GM21367 (cell line): ENCODE data around the gene PLEKHA6.
A peak's percentile ranks its signal among the peaks of the same experiment; 100 is the strongest.

ENCODE experiments used
- ATAC-seq: cut with Tn5 transposase; IDR thresholded peaks from one replicate; pipeline ENCODE4 v1.9.1; 2021; ENCODE audit not compliant: unreplicated experiment

The PLEKHA6 gene

GRCh38 chr1:204217648-204218000 is 142.1 kb downstream of the PLEKHA6 start:
- no peak for ATAC-seq

- ATAC-seq, result no peak
These were observed 142.7 kb downstream of the PLEKHA6 start for GRCh38 chr1:204216880-204217647.

- no peak for ATAC-seq
These were observed 143.5 kb downstream of the PLEKHA6 start for GRCh38 chr1:204216236-204216635.

GRCh38 chr1:204213668-204214662 is 145.8 kb downstream of the PLEKHA6 start, which contains the start of gene GOLT1A:
TSS of gene GOLT1A (minus strand) at chr1:204213988. CDS start at chr1:204213906, 82 bp downstream.
- peak; percentile 44 for ATAC-seq

- ATAC-seq, result no peak
These were observed 147.0 kb downstream of the PLEKHA6 start for GRCh38 chr1:204212715-204213114.

GRCh38 chr1:204211046-204211445 is 148.7 kb downstream of the PLEKHA6 start:
- no peak for ATAC-seq

- ATAC-seq, result no peak
These were observed 152.6 kb downstream of the PLEKHA6 start for GRCh38 chr1:204207136-204207616.

- no peak for ATAC-seq
These were observed 153.6 kb downstream of the PLEKHA6 start for GRCh38 chr1:204206121-204206520.

- ATAC-seq, result no peak
These were observed 154.2 kb downstream of the PLEKHA6 start for GRCh38 chr1:204205486-204205885.

GRCh38 chr1:204204944-204205343 is 154.8 kb downstream of the PLEKHA6 start:
- ATAC-seq, result no peak

- ATAC-seq, result no peak
These were observed 156.4 kb downstream of the PLEKHA6 start for GRCh38 chr1:204203206-204203767.

GRCh38 chr1:204202481-204202880 is 157.2 kb downstream of the PLEKHA6 start:
- ATAC-seq, result no peak

- ATAC-seq, result no peak
These were observed 158.2 kb downstream of the PLEKHA6 start for GRCh38 chr1:204201348-204202040.

GRCh38 chr1:204199579-204199978 is 160.2 kb downstream of the PLEKHA6 start:
- ATAC-seq, result no peak

GRCh38 chr1:204198348-204199340 is 161.1 kb downstream of the PLEKHA6 start:
- ATAC-seq, result no peak

- ATAC-seq, result no peak
These were observed 162.7 kb downstream of the PLEKHA6 start for GRCh38 chr1:204197068-204197467.

GRCh38 chr1:204196068-204196795 is 163.5 kb downstream of the PLEKHA6 start, which contains the start of gene KISS1:
TSS of gene KISS1 (minus strand) at chr1:204196491. CDS start at chr1:204192876, 3,615 bp downstream.
- ATAC-seq, result no peak

GRCh38 chr1:204194771-204195170 is 165.0 kb downstream of the PLEKHA6 start:
- ATAC-seq, result no peak

GRCh38 chr1:204194080-204194479 is 165.6 kb downstream of the PLEKHA6 start:
- ATAC-seq, result no peak
